Kidney epithelial cell (primary cell): Measurements from ENCODE around the gene ARMC12. TPM values are rescaled to one million over a fixed set of nuclear protein-coding genes. Genes with fewer than 3 reads are reported as not detected.
"Not testable (repeated sequence)": the region's sequence is repeated elsewhere in the genome, so short reads cannot be mapped to it uniquely, and the experiment has no call there.

Experiments
- DNase-seq: peaks from one replicate; pipeline ENCODE4 v3.0.0-alpha.2; 2010; ENCODE audit warnings: low read depth
- H3K27me3 ChIP-seq: 2 replicates; pipeline ENCODE4 v1.6.0; 2011; ENCODE audit warnings: low read length; ENCODE audit not compliant: control insufficient read depth, insufficient read depth
- H3K36me3 ChIP-seq: 2 replicates; pipeline ENCODE4 v1.5.1; 2011; ENCODE audit warnings: low read length; ENCODE audit not compliant: control insufficient read depth, insufficient read depth
- H3K4me3 ChIP-seq: 2 replicates; pipeline ENCODE4 v1.5.1; 2011; ENCODE audit warnings: low read depth, mild to moderate bottlenecking, control low read depth, low read length
- CTCF ChIP-seq: IDR thresholded peaks from 2 replicates; pipeline ENCODE4 v1.5.1; 2011; ENCODE audit warnings: mild to moderate bottlenecking, moderate library complexity, low read length, control low read depth, inconsistent platforms; ENCODE audit not compliant: insufficient read depth, poor library complexity, severe bottlenecking
- total RNA-seq: library from RNA; depleted of rRNA; stranded (reverse); fragments of >200 nt; gene quantifications from 2 replicates; pipeline ENCODE4 v1.2.3, GENCODE V29; 2015

ARMC12 gene
- 0.29 TPM in 1 of 2 replicates, not detected in the other for total RNA-seq

- TF ChIP-seq CTCF, result no peak
- Histone ChIP-seq H3K4me3 (no peak within 1 kb of the TSS), H3K36me3 (no peaks in the 10 kb centered on the region), H3K27me3 (no peaks in the 10 kb centered on the region)
- no peak for DNase-seq
These were observed at the start of gene ARMC12 for GRCh38 chr6:35736982-35737412. Gene ARMC12 (plus strand): TSS chr6:35737032. CDS start chr6:35737109, 77 bp downstream.

- TF ChIP-seq CTCF, result no peak
- no peak for DNase-seq
- Histone ChIP-seq H3K36me3 (no peaks in the 10 kb centered on the region), H3K4me3 (peak overlapping the region; percentile 86), H3K27me3 (no peaks in the 10 kb centered on the region)
These were observed 48.9 kb upstream of the ARMC12 start for GRCh38 chr6:35687658-35688604.

- peak within 1 kb of the TSS; percentile 86 for H3K4me3 ChIP-seq
- DNase-seq, result peak; percentile 29
- H3K27me3 ChIP-seq, result no peaks in the 10 kb centered on the region
- no peaks in the 10 kb centered on the region for H3K36me3 ChIP-seq
- TF ChIP-seq CTCF, result no peak
These were observed 48.1 kb upstream of the ARMC12 start, which contains the start of gene FKBP5 for GRCh38 chr6:35688605-35689322. Gene FKBP5 (minus strand): TSS chr6:35688915. CDS start chr6:35642824, 46,091 bp downstream.

- DNase-seq, result not testable (repeated sequence)
These were observed 46.8 kb upstream of the ARMC12 start for GRCh38 chr6:35690006-35690405.

GRCh38 chr6:35690484-35690883, 46.3 kb upstream of the ARMC12 start:
- H3K4me3 ChIP-seq, result no peak overlapping the region
- H3K27me3 ChIP-seq, result no peaks in the 10 kb centered on the region
- no peak for TF ChIP-seq CTCF
- no peak for DNase-seq
- H3K36me3 ChIP-seq, result no peaks in the 10 kb centered on the region

More at GRCh38 chr6:35690006-35690405, 46.8 kb upstream of the ARMC12 start:
- not testable (repeated sequence) for H3K27me3 ChIP-seq, H3K4me3 ChIP-seq, H3K36me3 ChIP-seq
